Placental pericyte (primary cell): Measurements from ENCODE around the gene PRR20C. TPM values are rescaled to one million over a fixed set of nuclear protein-coding genes. Genes with fewer than 3 reads are reported as not detected.

ENCODE experiments used
- small RNA-seq: library from RNA; depleted of rRNA; stranded (forward); fragments of <200 nt; gene quantifications from one replicate; pipeline ENCODE3, GENCODE V24; 2012; ENCODE audit warnings: low replicate concordance
- total RNA-seq: library from RNA; depleted of rRNA; stranded (reverse); fragments of >200 nt; gene quantifications from 2 replicates; pipeline ENCODE4 v1.2.3, GENCODE V29; 2012

The PRR20C gene
- not detected in 2 replicates for total RNA-seq

GRCh38 chr13:57153761-57154160 is at the start of gene PRR20C:
Gene PRR20C (plus strand): TSS chr13:57154061. CDS start chr13:57154448, 387 bp downstream.

GRCh38 chr13:57140235-57140968 is 13.5 kb upstream of the PRR20C start, which contains the start of gene PRR20A:
Gene PRR20A (plus strand): TSS chr13:57140918. CDS start chr13:57141305, 387 bp downstream.

GRCh38 chr13:57147188-57147587 is 6.7 kb upstream of the PRR20C start, which contains the start of gene PRR20B:
Gene PRR20B (plus strand): TSS chr13:57147488. CDS start chr13:57147875, 387 bp downstream.

GRCh38 chr13:57160332-57160731 is 6.5 kb downstream of the PRR20C start, which contains the start of gene PRR20D:
Gene PRR20D (plus strand): TSS chr13:57160632. CDS start chr13:57161019, 387 bp downstream.

GRCh38 chr13:57166897-57167296 is 13.0 kb downstream of the PRR20C start, which contains the start of gene PRR20E:
Gene PRR20E (plus strand): TSS chr13:57167197. CDS start chr13:57167584, 387 bp downstream.

Small RNA genes lying within 50 kb of the gene (small RNA-seq; reads per million reads assigned to genes)
- not detected for gene PRR20FP

Other genes with a start within 250 kb of the PRR20C start
- not detected in 2 replicates for gene PRR20A, start 13.1 kb upstream of the PRR20C start, total RNA-seq
- gene PRR20B, start 6.6 kb upstream of the PRR20C start, total RNA-seq: not detected in 2 replicates
- not detected in 2 replicates for gene PRR20D, start 6.6 kb downstream of the PRR20C start, total RNA-seq
- not detected in 2 replicates for gene PRR20E, start 13.1 kb downstream of the PRR20C start, total RNA-seq